Measurements from ENCODE around the gene PCDHB6. TPM values are rescaled to one million over a fixed set of nuclear protein-coding genes. Genes with fewer than 3 reads are reported as not detected.

Gene PCDHB6
- total and polyA plus RNA-seq, 2 of the 13 experiments (the other 11 are each of a cell fraction or from before 2014, with no cell fraction given), result 0.01 to 0.04 TPM

Other genes starting within 250 kb of the PCDHB6 start
Only the 30 nearest of the 32 such genes appear.
- gene PCDHAC1, start 223.8 kb upstream of the PCDHB6 start, total RNA-seq (2016; rRNA removed; fragmentation: Illumina TruSeq; extraction: Trizol), result 0.04 TPM in 1 of 2 replicates, not detected in the other
- gene PCDHAC1, start 223.8 kb upstream of the PCDHB6 start, polyA plus RNA-seq (2011; rRNA removed), result 0.03 TPM in 1 of 2 replicates, not detected in the other
- gene PCDHAC2, start 183.6 kb upstream of the PCDHB6 start, total RNA-seq (2016; rRNA removed; fragmentation: Illumina TruSeq; extraction: Trizol), result not detected in 2 replicates
- gene PCDHAC2, start 183.6 kb upstream of the PCDHB6 start, polyA plus RNA-seq (2011; rRNA removed), result not detected in 2 replicates
- not detected in 2 replicates for gene PCDHB1, start 98.7 kb upstream of the PCDHB6 start, total RNA-seq (2016; rRNA removed; fragmentation: Illumina TruSeq; extraction: Trizol)
- not detected in 2 replicates for gene PCDHB1, start 98.7 kb upstream of the PCDHB6 start, polyA plus RNA-seq (2011; rRNA removed)
- gene PCDHB2, start 55.4 kb upstream of the PCDHB6 start, total RNA-seq (2016; rRNA removed; fragmentation: Illumina TruSeq; extraction: Trizol), result 3.6 and 7.1 TPM in 2 replicates
- 7.5 and 8.1 TPM in 2 replicates for gene PCDHB2, start 55.4 kb upstream of the PCDHB6 start, polyA plus RNA-seq (2011; rRNA removed)
- gene PCDHB3, start 49.6 kb upstream of the PCDHB6 start, total RNA-seq (2016; rRNA removed; fragmentation: Illumina TruSeq; extraction: Trizol), result 0.27 and 0.29 TPM in 2 replicates
- gene PCDHB3, start 49.6 kb upstream of the PCDHB6 start, polyA plus RNA-seq (2011; rRNA removed), result 0.25 and 0.31 TPM in 2 replicates
- 0.13 TPM in 1 of 2 replicates, not detected in the other for gene PCDHB4, start 28.2 kb upstream of the PCDHB6 start, total RNA-seq (2016; rRNA removed; fragmentation: Illumina TruSeq; extraction: Trizol)
- gene PCDHB4, start 28.2 kb upstream of the PCDHB6 start, polyA plus RNA-seq (2011; rRNA removed), result 0.08 and 0.13 TPM in 2 replicates
- gene PCDHB5, start 14.9 kb upstream of the PCDHB6 start, total RNA-seq (2016; rRNA removed; fragmentation: Illumina TruSeq; extraction: Trizol), result 0.07 TPM in 1 of 2 replicates, not detected in the other
- gene PCDHB5, start 14.9 kb upstream of the PCDHB6 start, polyA plus RNA-seq (2011; rRNA removed), result 0.03 and 0.08 TPM in 2 replicates
- 0.02 TPM in 1 of 2 replicates, not detected in the other for gene PCDHB7, start 22.6 kb downstream of the PCDHB6 start, total RNA-seq (2016; rRNA removed; fragmentation: Illumina TruSeq; extraction: Trizol)
- gene PCDHB7, start 22.6 kb downstream of the PCDHB6 start, polyA plus RNA-seq (2011; rRNA removed), result 0.03 TPM in 1 of 2 replicates, not detected in the other
- 0.34 and 0.82 TPM in 2 replicates for gene PCDHB8, start 27.7 kb downstream of the PCDHB6 start, total RNA-seq (2016; rRNA removed; fragmentation: Illumina TruSeq; extraction: Trizol)
- gene PCDHB8, start 27.7 kb downstream of the PCDHB6 start, polyA plus RNA-seq (2011; rRNA removed), result 0.26 and 0.33 TPM in 2 replicates
- 0.41 and 0.60 TPM in 2 replicates for gene PCDHB16, start 32.3 kb downstream of the PCDHB6 start, total RNA-seq (2016; rRNA removed; fragmentation: Illumina TruSeq; extraction: Trizol)
- gene PCDHB16, start 32.3 kb downstream of the PCDHB6 start, polyA plus RNA-seq (2011; rRNA removed), result 0.66 and 0.89 TPM in 2 replicates
- 0.18 TPM in 1 of 2 replicates, not detected in the other for gene PCDHB9, start 37.1 kb downstream of the PCDHB6 start, total RNA-seq (2016; rRNA removed; fragmentation: Illumina TruSeq; extraction: Trizol)
- gene PCDHB9, start 37.1 kb downstream of the PCDHB6 start, polyA plus RNA-seq (2011; rRNA removed), result 0.17 and 0.33 TPM in 2 replicates
- gene PCDHB10, start 42.3 kb downstream of the PCDHB6 start, total RNA-seq (2016; rRNA removed; fragmentation: Illumina TruSeq; extraction: Trizol), result not detected in 2 replicates
- 0.05 and 0.09 TPM in 2 replicates for gene PCDHB10, start 42.3 kb downstream of the PCDHB6 start, polyA plus RNA-seq (2011; rRNA removed)
- 0.07 TPM in 1 of 2 replicates, not detected in the other for gene PCDHB11, start 49.6 kb downstream of the PCDHB6 start, total RNA-seq (2016; rRNA removed; fragmentation: Illumina TruSeq; extraction: Trizol)
- not detected in 2 replicates for gene PCDHB11, start 49.6 kb downstream of the PCDHB6 start, polyA plus RNA-seq (2011; rRNA removed)
- gene PCDHB12, start 58.7 kb downstream of the PCDHB6 start, total RNA-seq (2016; rRNA removed; fragmentation: Illumina TruSeq; extraction: Trizol), result 0.04 TPM in 1 of 2 replicates, not detected in the other
- gene PCDHB12, start 58.7 kb downstream of the PCDHB6 start, polyA plus RNA-seq (2011; rRNA removed), result 0.03 TPM in 2 replicates
- 0.52 and 0.80 TPM in 2 replicates for gene PCDHB13, start 63.9 kb downstream of the PCDHB6 start, total RNA-seq (2016; rRNA removed; fragmentation: Illumina TruSeq; extraction: Trizol)
- gene PCDHB13, start 63.9 kb downstream of the PCDHB6 start, polyA plus RNA-seq (2011; rRNA removed), result 0.57 and 0.63 TPM in 2 replicates
- 0.32 and 0.40 TPM in 2 replicates for gene PCDHB14, start 73.3 kb downstream of the PCDHB6 start, total RNA-seq (2016; rRNA removed; fragmentation: Illumina TruSeq; extraction: Trizol)
- 0.37 and 0.73 TPM in 2 replicates for gene PCDHB14, start 73.3 kb downstream of the PCDHB6 start, polyA plus RNA-seq (2011; rRNA removed)
- 0.22 and 0.27 TPM in 2 replicates for gene PCDHB15, start 95.3 kb downstream of the PCDHB6 start, total RNA-seq (2016; rRNA removed; fragmentation: Illumina TruSeq; extraction: Trizol)
- 0.26 and 0.48 TPM in 2 replicates for gene PCDHB15, start 95.3 kb downstream of the PCDHB6 start, polyA plus RNA-seq (2011; rRNA removed)
- gene SLC25A2, start 154.0 kb downstream of the PCDHB6 start, total RNA-seq (2016; rRNA removed; fragmentation: Illumina TruSeq; extraction: Trizol), result 0.13 TPM in 1 of 2 replicates, not detected in the other
- not detected in 2 replicates for gene SLC25A2, start 154.0 kb downstream of the PCDHB6 start, polyA plus RNA-seq (2011; rRNA removed)
- gene TAF7, start 170.7 kb downstream of the PCDHB6 start, total RNA-seq (2016; rRNA removed; fragmentation: Illumina TruSeq; extraction: Trizol), result 61.5 and 96.6 TPM in 2 replicates
- gene TAF7, start 170.7 kb downstream of the PCDHB6 start, polyA plus RNA-seq (2011; rRNA removed), result 36.5 and 41.6 TPM in 2 replicates
- gene PCDHGA1, start 180.5 kb downstream of the PCDHB6 start, total RNA-seq (2016; rRNA removed; fragmentation: Illumina TruSeq; extraction: Trizol), result 0.04 and 0.31 TPM in 2 replicates
- 0.40 TPM in 2 replicates for gene PCDHGA1, start 180.5 kb downstream of the PCDHB6 start, polyA plus RNA-seq (2011; rRNA removed)
- gene PCDHGA2, start 188.7 kb downstream of the PCDHB6 start, total RNA-seq (2016; rRNA removed; fragmentation: Illumina TruSeq; extraction: Trizol), result 0.04 TPM in 1 of 2 replicates, not detected in the other
- gene PCDHGA2, start 188.7 kb downstream of the PCDHB6 start, polyA plus RNA-seq (2011; rRNA removed), result 0.09 and 0.11 TPM in 2 replicates
- not detected in 2 replicates for gene PCDHGA3, start 193.8 kb downstream of the PCDHB6 start, total RNA-seq (2016; rRNA removed; fragmentation: Illumina TruSeq; extraction: Trizol)
- gene PCDHGA3, start 193.8 kb downstream of the PCDHB6 start, polyA plus RNA-seq (2011; rRNA removed), result 0.03 and 0.05 TPM in 2 replicates
- 0.95 and 2.6 TPM in 2 replicates for gene PCDHGB1, start 200.0 kb downstream of the PCDHB6 start, total RNA-seq (2016; rRNA removed; fragmentation: Illumina TruSeq; extraction: Trizol)
- gene PCDHGB1, start 200.0 kb downstream of the PCDHB6 start, polyA plus RNA-seq (2011; rRNA removed), result 0.95 and 1.0 TPM in 2 replicates
- 0.15 and 0.58 TPM in 2 replicates for gene PCDHGA4, start 205.0 kb downstream of the PCDHB6 start, total RNA-seq (2016; rRNA removed; fragmentation: Illumina TruSeq; extraction: Trizol)
- gene PCDHGA4, start 205.0 kb downstream of the PCDHB6 start, polyA plus RNA-seq (2011; rRNA removed), result 0.39 and 0.49 TPM in 2 replicates
- 0.64 and 0.77 TPM in 2 replicates for gene PCDHGB2, start 209.9 kb downstream of the PCDHB6 start, total RNA-seq (2016; rRNA removed; fragmentation: Illumina TruSeq; extraction: Trizol)
- gene PCDHGB2, start 209.9 kb downstream of the PCDHB6 start, polyA plus RNA-seq (2011; rRNA removed), result 0.80 and 0.82 TPM in 2 replicates
- 0.11 and 0.27 TPM in 2 replicates for gene PCDHGA5, start 214.1 kb downstream of the PCDHB6 start, total RNA-seq (2016; rRNA removed; fragmentation: Illumina TruSeq; extraction: Trizol)
- gene PCDHGA5, start 214.1 kb downstream of the PCDHB6 start, polyA plus RNA-seq (2011; rRNA removed), result 0.32 and 0.40 TPM in 2 replicates
- gene PCDHGB3, start 220.2 kb downstream of the PCDHB6 start, total RNA-seq (2016; rRNA removed; fragmentation: Illumina TruSeq; extraction: Trizol), result 0.13 and 0.40 TPM in 2 replicates
- gene PCDHGB3, start 220.2 kb downstream of the PCDHB6 start, polyA plus RNA-seq (2011; rRNA removed), result 0.44 and 0.67 TPM in 2 replicates
- gene PCDHGA6, start 223.8 kb downstream of the PCDHB6 start, total RNA-seq (2016; rRNA removed; fragmentation: Illumina TruSeq; extraction: Trizol), result 0.13 and 0.33 TPM in 2 replicates
- 0.51 and 0.54 TPM in 2 replicates for gene PCDHGA6, start 223.8 kb downstream of the PCDHB6 start, polyA plus RNA-seq (2011; rRNA removed)
- 0.17 and 0.31 TPM in 2 replicates for gene PCDHGA7, start 232.7 kb downstream of the PCDHB6 start, total RNA-seq (2016; rRNA removed; fragmentation: Illumina TruSeq; extraction: Trizol)
- gene PCDHGA7, start 232.7 kb downstream of the PCDHB6 start, polyA plus RNA-seq (2011; rRNA removed), result 0.11 and 0.13 TPM in 2 replicates
- 1.7 and 3.3 TPM in 2 replicates for gene PCDHGB4, start 237.6 kb downstream of the PCDHB6 start, total RNA-seq (2016; rRNA removed; fragmentation: Illumina TruSeq; extraction: Trizol)
- gene PCDHGB4, start 237.6 kb downstream of the PCDHB6 start, polyA plus RNA-seq (2011; rRNA removed), result 1.7 and 2.1 TPM in 2 replicates